ENCODE measurements around the gene ASCC1. TPM values are rescaled to one million over a fixed set of nuclear protein-coding genes. Genes with fewer than 3 reads are reported as not detected.

The ASCC1 gene
- total RNA-seq, 4 donors from 2014 or later: 24.4 to 42.4 (median 35.2) TPM

DNA sequence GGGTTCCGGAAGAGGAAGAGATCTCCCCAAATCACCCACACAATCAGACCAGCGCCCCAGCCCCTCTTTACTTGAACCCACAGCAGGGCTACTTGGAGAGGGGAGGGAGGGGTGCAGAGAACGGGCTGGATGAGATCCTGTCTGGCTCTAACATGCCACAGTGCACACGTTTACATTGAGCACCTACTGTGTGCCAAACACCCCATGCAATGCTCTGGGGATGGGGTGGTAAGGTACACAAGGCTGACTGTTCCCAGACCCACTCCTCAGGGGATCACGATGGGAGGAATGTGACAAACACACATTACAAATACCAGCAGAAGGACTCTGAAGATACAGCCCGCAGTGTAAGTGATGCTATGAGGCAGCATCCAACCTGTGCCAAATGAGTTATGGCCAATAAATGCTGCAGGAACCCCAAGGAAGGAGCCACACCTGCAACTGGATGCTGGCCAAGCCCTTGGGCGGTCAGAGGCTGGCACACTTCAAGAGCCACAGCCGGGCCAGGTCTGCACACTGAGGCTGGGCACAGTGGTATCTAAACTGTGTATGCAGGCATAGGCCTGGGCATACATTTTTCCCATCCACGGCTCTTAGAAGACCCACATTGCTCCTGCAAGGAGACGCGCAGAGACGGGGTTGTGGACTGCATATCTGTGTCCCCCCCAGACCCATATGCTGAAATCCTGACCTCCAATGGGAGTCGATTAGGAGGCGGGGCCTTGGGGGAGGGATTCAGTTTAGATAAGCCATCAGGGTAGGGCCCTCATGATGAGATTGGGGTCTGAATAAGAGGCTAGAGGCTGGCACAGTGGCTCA is 134.1 kb downstream of the ASCC1 start:
- Histone ChIP-seq H3K36me3 (no peaks in the 10 kb centered on the region), H3K4me1 (peaks cover 0 to 7% (median 0%) of the 10 kb centered on the region in 3 donors), H3K4me3 (no peak overlapping the region), H3K27me3 (peaks cover 7% of the 10 kb centered on the region), H3K27ac (no peak overlapping the region), H3K9me3 (no peaks in the 10 kb centered on the region)
- WGBS, 2 donors (ENCODE audit: low coverage in 1 of 2): 80 to 93% methylated on average over 1 to 5 of the region's 14 CpGs
- ATAC-seq: no peak
- TF ChIP-seq, protein P1, sequence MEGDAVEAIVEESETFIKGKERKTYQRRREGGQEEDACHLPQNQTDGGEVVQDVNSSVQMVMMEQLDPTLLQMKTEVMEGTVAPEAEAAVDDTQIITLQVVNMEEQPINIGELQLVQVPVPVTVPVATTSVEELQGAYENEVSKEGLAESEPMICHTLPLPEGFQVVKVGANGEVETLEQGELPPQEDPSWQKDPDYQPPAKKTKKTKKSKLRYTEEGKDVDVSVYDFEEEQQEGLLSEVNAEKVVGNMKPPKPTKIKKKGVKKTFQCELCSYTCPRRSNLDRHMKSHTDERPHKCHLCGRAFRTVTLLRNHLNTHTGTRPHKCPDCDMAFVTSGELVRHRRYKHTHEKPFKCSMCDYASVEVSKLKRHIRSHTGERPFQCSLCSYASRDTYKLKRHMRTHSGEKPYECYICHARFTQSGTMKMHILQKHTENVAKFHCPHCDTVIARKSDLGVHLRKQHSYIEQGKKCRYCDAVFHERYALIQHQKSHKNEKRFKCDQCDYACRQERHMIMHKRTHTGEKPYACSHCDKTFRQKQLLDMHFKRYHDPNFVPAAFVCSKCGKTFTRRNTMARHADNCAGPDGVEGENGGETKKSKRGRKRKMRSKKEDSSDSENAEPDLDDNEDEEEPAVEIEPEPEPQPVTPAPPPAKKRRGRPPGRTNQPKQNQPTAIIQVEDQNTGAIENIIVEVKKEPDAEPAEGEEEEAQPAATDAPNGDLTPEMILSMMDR (IDR thresholded peaks at IDR 0.05): no peak
- no peak for TF ChIP-seq POLR2A (IDR thresholded peaks at IDR 0.05)
- no peak for TF ChIP-seq EP300 (IDR thresholded peaks at IDR 0.05)
- no peak for TF ChIP-seq POLR2AphosphoS5 (IDR thresholded peaks at IDR 0.05)

GRCh38 chr10:72081210-72081609 is 134.9 kb downstream of the ASCC1 start:
- ATAC-seq: no peak
- no peak overlapping the region for H3K4me3 ChIP-seq
- TF ChIP-seq POLR2A (IDR thresholded peaks at IDR 0.05): no peak
- TF ChIP-seq, protein P1 (IDR thresholded peaks at IDR 0.05): no peak
- TF ChIP-seq EP300 (IDR thresholded peaks at IDR 0.05): no peak
- no peak for TF ChIP-seq POLR2AphosphoS5 (IDR thresholded peaks at IDR 0.05)
- no peaks in the 10 kb centered on the region for H3K9me3 ChIP-seq
- H3K27ac ChIP-seq: no peak overlapping the region
- H3K4me1 ChIP-seq: no peaks in the 10 kb centered on the region
- no peaks in the 10 kb centered on the region for H3K27me3 ChIP-seq
- no CpG with 5 or more reads among the region's 9 CpGs for WGBS, 2 donors (ENCODE audit: low coverage in 1 of 2)
- H3K36me3 ChIP-seq: no peaks in the 10 kb centered on the region

DNA sequence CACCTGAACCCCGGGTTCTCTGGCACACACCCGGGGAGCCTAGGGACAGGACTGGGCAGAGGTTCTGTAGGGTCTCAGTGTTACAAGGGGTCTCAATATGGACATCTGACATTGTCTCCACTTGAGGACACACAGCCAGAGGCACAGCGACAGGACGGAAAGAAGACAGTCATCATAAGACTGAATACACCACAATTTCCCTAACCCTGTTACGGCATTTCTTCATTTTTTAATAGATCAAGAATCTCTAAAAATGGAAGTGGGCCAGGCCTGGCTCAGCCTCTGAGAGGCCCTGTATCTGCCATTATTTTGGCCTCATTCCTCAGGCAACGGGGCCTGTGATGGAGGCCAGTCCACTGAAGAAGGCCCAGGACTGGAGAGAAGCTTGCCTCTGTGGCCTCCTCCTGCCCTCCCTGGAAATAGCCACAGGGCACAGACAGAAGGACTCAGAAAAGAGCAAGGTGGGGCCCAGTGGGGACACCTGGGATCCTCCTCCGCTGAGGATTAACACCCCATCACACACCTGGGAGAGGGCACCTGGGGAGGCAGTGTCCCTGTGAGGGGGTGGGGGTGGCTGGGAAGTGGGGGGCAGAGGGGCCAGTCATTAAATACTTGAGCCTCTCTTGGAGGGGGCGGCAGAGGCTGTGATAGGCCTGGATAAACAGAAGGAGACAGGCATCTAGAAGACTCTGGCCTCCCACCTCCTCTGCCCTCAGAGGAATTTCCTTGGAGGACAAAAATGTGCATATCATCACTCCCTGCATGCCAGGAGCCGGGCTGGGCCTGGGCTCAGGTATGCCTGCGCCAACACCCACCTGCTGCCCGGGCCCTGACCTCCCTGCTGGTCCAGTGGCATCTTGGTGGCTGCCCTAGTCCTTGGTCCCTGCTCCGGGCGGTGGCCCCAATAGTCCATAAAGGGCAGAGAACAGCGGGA is 135.8 kb downstream of the ASCC1 start:
- no peaks in the 10 kb centered on the region for H3K4me1 ChIP-seq
- WGBS, 2 donors (ENCODE audit: low coverage in 1 of 2): 76 to 100% methylated on average over 2 to 5 of the region's 14 CpGs
- H3K4me3 ChIP-seq: no peak overlapping the region
- no peak overlapping the region for H3K27ac ChIP-seq
- TF ChIP-seq POLR2A (IDR thresholded peaks at IDR 0.05) (no peak), EP300 (IDR thresholded peaks at IDR 0.05) (no peak), POLR2AphosphoS5 (IDR thresholded peaks at IDR 0.05) (no peak)
- TF ChIP-seq, protein P1 (IDR thresholded peaks at IDR 0.05): no peak
- no peaks in the 10 kb centered on the region for H3K9me3 ChIP-seq
- H3K36me3 ChIP-seq: no peaks in the 10 kb centered on the region
- no peaks in the 10 kb centered on the region for H3K27me3 ChIP-seq
- no peak for ATAC-seq

GRCh38 chr10:72079356-72079755 is 136.7 kb downstream of the ASCC1 start:
- no peak overlapping the region for H3K27ac ChIP-seq
- ATAC-seq: no peak
- no peaks in the 10 kb centered on the region for H3K27me3 ChIP-seq
- no peak overlapping the region for H3K4me3 ChIP-seq
- H3K9me3 ChIP-seq: no peaks in the 10 kb centered on the region
- H3K36me3 ChIP-seq: no peaks in the 10 kb centered on the region
- H3K4me1 ChIP-seq: no peaks in the 10 kb centered on the region
- no peak for TF ChIP-seq POLR2A (IDR thresholded peaks at IDR 0.05)
- TF ChIP-seq, protein P1 (IDR thresholded peaks at IDR 0.05): no peak
- WGBS, 2 donors (ENCODE audit: low coverage in 1 of 2): 100% methylated on average over 1 of the region's 5 CpGs; no CpG with 5 or more reads in 1 of the 2 donors

Data from gastroesophageal sphincter (tissue), 4 donors.